Coronary artery (tissue), 2 donors: ENCODE data around the gene MEG3.

Experiments used
- DNase-seq: peaks from one replicate; pipeline ENCODE4 v3.0.0-alpha.2; 2017; ENCODE audit warnings: low spot score
- H3K27ac ChIP-seq, 2 donors: fragments of 200-600 bp; sonication (generic); one replicate each; pipeline ENCODE4 v1.5.1; 2016 to 2019
- H3K4me3 ChIP-seq: fragments of 200-600 bp; sonication (generic); 2 replicates; pipeline ENCODE4 v1.5.1; 2016; ENCODE audit warnings: mild to moderate bottlenecking, moderate library complexity
- TF ChIP-seq, protein P1 (sequence below): fragments of 200-600 bp; sonication (generic); IDR thresholded peaks from one replicate; pipeline ENCODE4 v1.5.1; 2019; ENCODE audit warnings: antibody characterized with exemption

MEG3 gene

DNA sequence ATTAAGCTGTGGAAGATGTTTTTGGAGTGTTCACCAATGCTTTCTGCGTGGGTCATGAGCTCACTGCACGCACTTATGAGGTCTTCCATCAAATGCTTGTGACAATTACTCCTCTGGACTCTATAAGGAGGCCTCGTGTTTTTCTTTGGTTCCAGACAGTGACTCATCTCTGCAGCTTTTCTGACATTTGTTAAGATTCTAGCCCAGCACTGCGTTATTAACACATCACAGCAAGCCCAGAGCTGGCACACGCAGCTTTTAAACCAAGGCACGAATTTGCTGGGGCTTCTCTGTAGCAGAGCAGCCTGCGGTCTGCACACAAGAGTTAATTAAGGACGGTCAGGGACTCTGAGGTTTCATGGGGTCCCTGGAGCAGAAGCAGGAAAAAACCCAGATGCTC is 16.9 kb downstream of the MEG3 start:
- Histone ChIP-seq H3K4me3 (no peak overlapping the region), H3K27ac (no peak overlapping the region)
- TF ChIP-seq, protein P1, sequence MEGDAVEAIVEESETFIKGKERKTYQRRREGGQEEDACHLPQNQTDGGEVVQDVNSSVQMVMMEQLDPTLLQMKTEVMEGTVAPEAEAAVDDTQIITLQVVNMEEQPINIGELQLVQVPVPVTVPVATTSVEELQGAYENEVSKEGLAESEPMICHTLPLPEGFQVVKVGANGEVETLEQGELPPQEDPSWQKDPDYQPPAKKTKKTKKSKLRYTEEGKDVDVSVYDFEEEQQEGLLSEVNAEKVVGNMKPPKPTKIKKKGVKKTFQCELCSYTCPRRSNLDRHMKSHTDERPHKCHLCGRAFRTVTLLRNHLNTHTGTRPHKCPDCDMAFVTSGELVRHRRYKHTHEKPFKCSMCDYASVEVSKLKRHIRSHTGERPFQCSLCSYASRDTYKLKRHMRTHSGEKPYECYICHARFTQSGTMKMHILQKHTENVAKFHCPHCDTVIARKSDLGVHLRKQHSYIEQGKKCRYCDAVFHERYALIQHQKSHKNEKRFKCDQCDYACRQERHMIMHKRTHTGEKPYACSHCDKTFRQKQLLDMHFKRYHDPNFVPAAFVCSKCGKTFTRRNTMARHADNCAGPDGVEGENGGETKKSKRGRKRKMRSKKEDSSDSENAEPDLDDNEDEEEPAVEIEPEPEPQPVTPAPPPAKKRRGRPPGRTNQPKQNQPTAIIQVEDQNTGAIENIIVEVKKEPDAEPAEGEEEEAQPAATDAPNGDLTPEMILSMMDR = no peak
- DNase-seq = no peak

DNA sequence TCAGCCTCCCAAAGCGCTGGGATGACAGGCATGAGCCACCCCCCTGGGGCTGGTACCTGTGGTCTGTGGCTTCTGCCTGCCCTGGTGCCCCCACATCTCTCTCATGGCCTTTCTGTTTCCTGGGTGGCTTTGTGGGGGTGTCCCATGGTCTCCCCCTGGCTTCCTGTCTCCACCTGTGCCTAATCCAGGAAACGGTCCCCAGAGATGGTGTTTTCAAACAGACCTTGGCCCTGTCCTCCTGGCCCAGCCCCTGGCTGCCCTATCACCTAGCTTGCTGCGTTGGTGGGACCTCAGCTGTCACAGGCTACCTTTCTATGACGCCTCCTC is 18.1 kb downstream of the MEG3 start:
- TF ChIP-seq, protein P1 = no peak
- DNase-seq = no peak
- Histone ChIP-seq H3K4me3 (no peak overlapping the region), H3K27ac (no peak overlapping the region)

DNA sequence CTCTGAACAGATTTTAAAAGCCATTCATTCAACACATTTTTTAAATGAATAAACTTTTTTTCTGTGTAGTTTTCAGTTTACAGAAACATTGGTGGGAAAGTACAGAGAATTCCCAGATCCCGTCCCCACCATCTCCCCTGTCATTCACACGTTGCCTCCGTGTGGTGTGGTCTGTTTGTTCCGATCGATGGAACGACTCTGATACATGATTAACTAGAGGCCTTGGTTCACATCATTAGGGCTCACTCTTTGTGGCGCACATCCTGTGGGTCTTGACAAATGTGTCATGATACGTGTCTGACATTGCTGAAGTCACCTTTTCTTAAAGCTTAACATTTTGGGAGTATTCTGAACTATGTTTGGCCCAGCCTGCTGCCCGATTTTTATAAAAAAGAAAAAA is 18.5 kb downstream of the MEG3 start:
- TF ChIP-seq, protein P1 = no peak
- H3K4me3 ChIP-seq = no peak overlapping the region
- no peak for DNase-seq
- H3K27ac ChIP-seq = no peak overlapping the region

DNA sequence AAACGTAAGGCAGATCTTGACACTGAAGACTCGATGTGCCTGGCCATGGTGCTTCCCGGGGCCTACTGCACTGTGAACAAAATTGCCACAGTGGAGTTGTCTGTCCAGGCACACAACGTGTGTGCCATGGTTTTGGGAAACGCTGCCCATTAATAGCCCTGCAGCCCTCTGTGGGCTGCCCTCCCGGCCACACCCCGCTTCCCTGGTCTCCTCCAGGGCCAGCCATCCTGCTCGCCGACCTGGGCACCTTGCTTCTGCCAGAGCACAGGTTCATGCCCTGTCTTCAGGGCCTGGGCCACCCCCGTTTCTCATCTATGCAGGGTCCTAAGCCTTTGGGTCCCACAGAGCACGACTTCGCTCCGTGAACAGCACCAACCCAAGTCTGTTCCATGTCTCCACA is 18.9 kb downstream of the MEG3 start:
- H3K4me3 ChIP-seq = no peak overlapping the region
- no peak overlapping the region for H3K27ac ChIP-seq
- TF ChIP-seq, protein P1 = no peak
- no peak for DNase-seq

DNA sequence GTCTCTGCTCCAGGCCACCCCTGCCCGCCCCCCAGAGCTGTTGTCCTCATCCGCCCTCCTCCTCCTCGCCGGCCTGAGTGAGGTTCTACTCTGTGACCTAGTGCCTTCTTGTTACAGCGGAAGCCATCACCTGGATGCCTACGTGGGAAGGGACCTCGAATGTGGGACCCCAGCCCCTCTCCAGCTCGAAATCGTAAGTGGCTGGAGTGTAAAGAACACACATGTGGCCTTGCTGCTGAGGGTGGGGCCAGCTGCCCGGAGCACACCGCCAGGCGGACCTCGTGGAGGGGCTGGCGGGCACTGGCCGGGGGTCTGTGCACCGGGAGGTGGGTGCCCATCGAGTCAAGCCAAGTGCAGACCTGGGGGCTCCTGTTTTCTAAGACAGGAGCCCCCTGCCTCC is 19.4 kb downstream of the MEG3 start:
- TF ChIP-seq, protein P1 = no peak
- no peak overlapping the region for H3K4me3 ChIP-seq
- DNase-seq = no peak
- no peak overlapping the region for H3K27ac ChIP-seq

DNA sequence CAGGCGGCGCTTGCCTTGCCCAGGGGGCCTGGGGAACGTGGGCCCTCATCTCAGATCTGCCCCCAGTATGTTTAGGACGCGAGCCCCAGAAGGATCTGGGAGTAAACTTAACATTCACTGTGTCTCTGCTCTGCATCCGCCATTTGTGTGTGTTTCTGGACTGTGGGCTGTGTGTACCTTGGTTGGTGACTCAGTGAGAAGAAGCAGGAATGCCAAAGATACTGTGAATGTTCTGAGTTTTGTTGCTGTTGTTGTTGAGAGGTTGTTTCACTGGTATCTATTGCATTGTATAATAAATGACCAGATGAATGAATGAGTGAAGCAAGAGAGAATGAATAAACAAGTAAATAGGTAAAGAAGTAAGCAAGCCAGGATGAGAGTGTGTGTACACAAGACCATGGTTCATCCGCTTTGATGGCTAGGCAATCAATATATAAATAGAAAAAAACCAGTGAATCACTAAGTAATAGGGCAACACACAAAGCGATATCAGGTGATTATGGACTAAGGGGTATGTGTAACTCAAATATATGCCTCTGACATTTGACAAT is 20.5 kb downstream of the MEG3 start:
- TF ChIP-seq, protein P1 = no peak
- DNase-seq = no peak
- Histone ChIP-seq H3K27ac (no peak overlapping the region), H3K4me3 (no peak overlapping the region)

DNA sequence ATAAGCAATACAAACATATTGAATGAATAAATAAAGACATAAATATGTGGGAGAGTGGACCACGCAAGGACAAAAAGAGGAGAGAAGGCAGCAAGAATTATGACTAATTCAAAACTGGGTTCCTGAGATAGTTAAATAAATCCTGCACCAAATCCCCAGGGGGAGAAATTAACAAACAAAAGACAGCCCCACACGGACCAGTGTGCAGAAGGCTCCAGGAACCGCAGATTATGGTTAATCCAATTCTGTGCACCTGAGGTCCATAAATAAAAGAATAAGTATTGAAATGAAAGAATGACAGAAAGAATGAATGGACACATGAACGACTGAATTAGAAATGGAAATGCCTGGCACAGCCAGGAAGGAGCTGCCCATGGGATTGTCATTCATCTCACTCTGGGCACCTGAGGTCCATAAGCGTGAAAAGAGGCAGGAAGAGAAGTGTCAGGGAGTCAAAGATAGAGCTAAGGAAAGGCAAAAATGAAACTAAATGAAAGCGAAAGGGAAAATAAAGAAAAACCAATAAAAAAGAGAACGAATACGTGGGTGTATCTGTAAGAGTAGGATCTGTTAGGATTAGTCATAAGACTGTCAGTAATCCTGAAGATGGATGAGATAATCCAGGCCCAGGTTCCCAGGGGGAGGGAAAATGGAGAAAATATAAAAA is 23.3 kb downstream of the MEG3 start:
- TF ChIP-seq, protein P1 = no peak
- Histone ChIP-seq H3K27ac (no peak overlapping the region), H3K4me3 (no peak overlapping the region)
- no peak for DNase-seq
